Mucosa of descending colon (tissue), 3 donors: ENCODE data around the gene BSPRY. TPM values are rescaled to one million over a fixed set of nuclear protein-coding genes. Genes with fewer than 3 reads are reported as not detected.

ENCODE experiments used
- ATAC-seq: fragments of 200-7000 bp; cut with Tn5 transposase; one replicate; pipeline ENCODE4 v1.9.1; 2020; ENCODE audit warnings: mild to moderate bottlenecking, moderate library complexity
- DNase-seq, 3 donors: peaks; one replicate each; pipeline ENCODE4 v3.0.0-alpha.2; 2020
- H3K36me3 ChIP-seq: fragments of 200-600 bp; one replicate; pipeline ENCODE4 v1.8.0; 2021; ENCODE audit warnings: low read depth, mild to moderate bottlenecking
- H3K4me1 ChIP-seq: fragments of 200-600 bp; one replicate; pipeline ENCODE4 v1.8.0; 2021; ENCODE audit warnings: low read depth, mild to moderate bottlenecking
- H3K4me3 ChIP-seq: fragments of 200-600 bp; one replicate; pipeline ENCODE4 v1.8.0; 2021; ENCODE audit warnings: mild to moderate bottlenecking
- H3K9me3 ChIP-seq: fragments of 200-600 bp; one replicate; pipeline ENCODE4 v1.8.0; 2021; ENCODE audit warnings: mild to moderate bottlenecking
- intact Hi-C, 2 donors: fragments of 100-400 bp; cut with DNase I in 1 of 2; cut with micrococcal nuclease in 1 of 2; formaldehyde crosslinking; loops; one replicate each; pipeline versions ENCODE4 v1.11.0 to v1.11.1; 2022; cut with DNase I, micrococcal nuclease
- total RNA-seq, 3 donors: library from RNA; stranded (reverse); fragmentation: NEBNext Ultra II Directional in 2 of 3; extraction: Animal tissue kit (Norgen Biotek cat#: 25700) in 2 of 3; gene quantifications; one replicate each; pipeline versions ENCODE4 v1.2.1 to v1.2.4, GENCODE V29; 2021 to 2023
- TF ChIP-seq, protein P1 (sequence below): fragments of 200-600 bp; IDR thresholded peaks from one replicate; pipeline ENCODE4 v1.8.0; 2022; ENCODE audit warnings: antibody characterized with exemption, mild to moderate bottlenecking
- donor health status: DM: no; HTN: no; CAD: no; lungs with moderate emphysema.
- donor health status: DM: no; HTN: no; CAD: no.
- donor health status: DM: no; HTN: yes; CAD: no.

Gene BSPRY
- total RNA-seq, 3 donors from 2014 or later = 7.4 to 45.0 (median 26.7) TPM

- Histone ChIP-seq H3K9me3 (no peaks in the 10 kb centered on the region), H3K4me1 (peaks cover 27% of the 10 kb centered on the region), H3K36me3 (peaks cover 7% of the 10 kb centered on the region), H3K4me3 (no peak overlapping the region)
- intact Hi-C loops = no loop called here
- peak in 2 of 3 donors; percentile 38 to 54 for DNase-seq
- ATAC-seq = no peak
- TF ChIP-seq, protein P1, sequence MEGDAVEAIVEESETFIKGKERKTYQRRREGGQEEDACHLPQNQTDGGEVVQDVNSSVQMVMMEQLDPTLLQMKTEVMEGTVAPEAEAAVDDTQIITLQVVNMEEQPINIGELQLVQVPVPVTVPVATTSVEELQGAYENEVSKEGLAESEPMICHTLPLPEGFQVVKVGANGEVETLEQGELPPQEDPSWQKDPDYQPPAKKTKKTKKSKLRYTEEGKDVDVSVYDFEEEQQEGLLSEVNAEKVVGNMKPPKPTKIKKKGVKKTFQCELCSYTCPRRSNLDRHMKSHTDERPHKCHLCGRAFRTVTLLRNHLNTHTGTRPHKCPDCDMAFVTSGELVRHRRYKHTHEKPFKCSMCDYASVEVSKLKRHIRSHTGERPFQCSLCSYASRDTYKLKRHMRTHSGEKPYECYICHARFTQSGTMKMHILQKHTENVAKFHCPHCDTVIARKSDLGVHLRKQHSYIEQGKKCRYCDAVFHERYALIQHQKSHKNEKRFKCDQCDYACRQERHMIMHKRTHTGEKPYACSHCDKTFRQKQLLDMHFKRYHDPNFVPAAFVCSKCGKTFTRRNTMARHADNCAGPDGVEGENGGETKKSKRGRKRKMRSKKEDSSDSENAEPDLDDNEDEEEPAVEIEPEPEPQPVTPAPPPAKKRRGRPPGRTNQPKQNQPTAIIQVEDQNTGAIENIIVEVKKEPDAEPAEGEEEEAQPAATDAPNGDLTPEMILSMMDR = no peak
Measured at GRCh38 chr9:113389451-113389850, 40.1 kb downstream of the BSPRY start.

DNA sequence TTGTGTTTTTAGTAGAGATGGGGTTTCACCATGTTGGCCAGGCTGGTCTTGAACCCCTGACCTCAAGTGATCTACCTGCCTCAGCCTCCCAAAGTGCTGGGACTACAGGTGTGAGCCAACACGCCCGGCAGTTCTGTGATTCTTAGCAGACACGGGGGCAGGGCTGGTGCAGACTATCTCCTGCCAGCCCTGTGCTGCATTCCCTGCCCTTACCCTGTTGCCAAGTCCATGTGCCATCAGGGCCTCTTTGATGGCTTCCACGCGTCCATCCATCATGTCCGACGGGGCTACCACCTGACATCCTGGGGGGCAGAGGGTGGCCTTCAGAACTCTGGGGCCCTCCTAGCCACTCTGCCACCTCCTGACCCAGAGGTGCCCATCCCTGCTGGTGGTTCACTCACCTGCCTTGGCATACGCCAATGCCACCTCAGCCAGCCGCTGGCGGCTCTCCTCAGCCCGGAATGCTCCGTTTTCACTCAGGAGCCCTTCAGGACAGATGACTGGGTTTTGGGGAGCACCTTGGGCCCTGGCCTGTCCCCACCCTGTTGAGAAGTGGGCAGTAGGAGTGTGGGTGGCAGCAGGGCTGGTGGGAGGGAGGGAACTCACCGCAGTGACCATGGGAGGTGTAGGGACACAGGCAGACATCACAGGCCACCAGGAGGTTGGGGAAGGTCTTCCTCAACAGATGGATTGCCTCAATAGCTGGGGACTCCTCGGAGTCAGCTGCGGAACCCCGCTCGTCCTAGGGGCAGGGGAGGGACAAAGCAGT, 41.0 kb downstream of the BSPRY start:
- H3K36me3 ChIP-seq = peaks cover 7% of the 10 kb centered on the region
- intact Hi-C loops = no loop called here
- ATAC-seq (no peak), DNase-seq (peak in 2 of 3 donors; percentile 33 to 38)
- TF ChIP-seq, protein P1 = no peak
- H3K4me3 ChIP-seq = no peak overlapping the region
- H3K4me1 ChIP-seq = peaks cover 27% of the 10 kb centered on the region
- H3K9me3 ChIP-seq = no peaks in the 10 kb centered on the region

GRCh38 chr9:113391917-113392316, 42.6 kb downstream of the BSPRY start:
- H3K4me1 ChIP-seq = peaks cover 23% of the 10 kb centered on the region
- peak in 1 of 3 donors; percentile 18 for DNase-seq
- no peaks in the 10 kb centered on the region for H3K9me3 ChIP-seq
- intact Hi-C loops = no loop called here
- TF ChIP-seq, protein P1 = no peak
- peaks cover 7% of the 10 kb centered on the region for H3K36me3 ChIP-seq
- no peak overlapping the region for H3K4me3 ChIP-seq
- ATAC-seq = no peak

DNA sequence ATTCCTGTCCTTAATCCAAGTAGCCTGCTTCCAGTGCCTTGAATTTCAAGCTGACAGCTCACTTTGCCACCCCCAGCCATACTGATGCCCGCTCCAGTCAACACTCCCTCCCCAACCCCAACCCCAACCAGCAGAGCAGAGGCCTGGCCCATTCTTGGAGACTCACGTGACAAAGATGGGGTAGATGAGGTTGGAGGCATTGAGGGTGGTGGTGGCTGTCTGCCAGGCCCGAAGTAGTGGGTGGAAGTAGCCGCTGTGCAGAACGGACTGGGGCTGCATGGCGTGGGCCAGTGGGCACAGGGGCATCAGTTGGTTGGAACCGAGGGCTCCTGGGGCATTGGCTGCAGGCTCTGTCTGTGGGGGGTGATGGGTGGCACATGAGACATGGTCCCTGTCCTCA, 43.9 kb downstream of the BSPRY start:
- no peaks in the 10 kb centered on the region for H3K9me3 ChIP-seq
- H3K4me1 ChIP-seq = peaks cover 19% of the 10 kb centered on the region
- H3K4me3 ChIP-seq = no peak overlapping the region
- ATAC-seq (no peak), DNase-seq (no peak)
- peaks cover 7% of the 10 kb centered on the region for H3K36me3 ChIP-seq
- TF ChIP-seq, protein P1 = no peak
- intact Hi-C loops = no loop called here

- Histone ChIP-seq H3K36me3 (peaks cover 7% of the 10 kb centered on the region), H3K4me1 (peaks cover 25% of the 10 kb centered on the region), H3K9me3 (no peaks in the 10 kb centered on the region), H3K4me3 (no peak overlapping the region)
- TF ChIP-seq, protein P1 = no peak
- intact Hi-C loops = no loop called here
- DNase-seq (no peak), ATAC-seq (peak; percentile 67)
Measured at GRCh38 chr9:113395000-113395861, 45.9 kb downstream of the BSPRY start.
